NOMO-1 treated with dmso at 0.1 percent for 144 hours (cell line): ENCODE measurements around the gene UAP1L1.

ENCODE experiments used
- DNase-seq: peaks from one replicate; lab custom pipeline; 2025; ENCODE audit not compliant: unreplicated experiment; lab: John Stamatoyannopoulos, UW

UAP1L1 gene

GRCh38 chr9:137071282-137071681 lies 6.0 kb upstream of the UAP1L1 start:
- DNase-seq = no peak

- no peak for DNase-seq
These were observed 3.3 kb upstream of the UAP1L1 start for GRCh38 chr9:137073992-137074399.

- DNase-seq = no peak
These were observed 2.6 kb upstream of the UAP1L1 start for GRCh38 chr9:137074657-137075274.

GRCh38 chr9:137075275-137075775 lies 2.0 kb upstream of the UAP1L1 start:
- DNase-seq = no peak

GRCh38 chr9:137076636-137077009 lies 694 bp upstream of the UAP1L1 start:
- DNase-seq = no peak

- no peak for DNase-seq
These were observed 709 bp downstream of the UAP1L1 start for GRCh38 chr9:137077758-137078693.

GRCh38 chr9:137078701-137079400 lies 1.5 kb downstream of the UAP1L1 start:
- no peak for DNase-seq

- no peak for DNase-seq
These were observed 2.1 kb downstream of the UAP1L1 start for GRCh38 chr9:137079401-137079787.

GRCh38 chr9:137080260-137081122 lies 3.2 kb downstream of the UAP1L1 start:
- DNase-seq = no peak

GRCh38 chr9:137082222-137082924 lies 5.1 kb downstream of the UAP1L1 start:
- DNase-seq = no peak

- DNase-seq = no peak
These were observed 5.6 kb downstream of the UAP1L1 start for GRCh38 chr9:137082925-137083290.

GRCh38 chr9:137083394-137084004 lies 6.2 kb downstream of the UAP1L1 start:
- no peak for DNase-seq

- no peak for DNase-seq
These were observed 7.2 kb downstream of the UAP1L1 start for GRCh38 chr9:137084526-137084925.

- DNase-seq = no peak
These were observed 8.7 kb downstream of the UAP1L1 start for GRCh38 chr9:137085920-137086530.

GRCh38 chr9:137086531-137087408 lies 9.5 kb downstream of the UAP1L1 start, which contains the start of gene MAN1B1:
MAN1B1 (plus strand) TSS chr9:137086985; CDS start chr9:137087000, 15 bp downstream.
- peak; percentile 100 for DNase-seq

- no peak for DNase-seq
These were observed 10.2 kb downstream of the UAP1L1 start for GRCh38 chr9:137087409-137087925.

- no peak for DNase-seq
These were observed 10.8 kb downstream of the UAP1L1 start for GRCh38 chr9:137088121-137088520.
